ENCODE data around the gene APOA4.

The APOA4 gene

DNA sequence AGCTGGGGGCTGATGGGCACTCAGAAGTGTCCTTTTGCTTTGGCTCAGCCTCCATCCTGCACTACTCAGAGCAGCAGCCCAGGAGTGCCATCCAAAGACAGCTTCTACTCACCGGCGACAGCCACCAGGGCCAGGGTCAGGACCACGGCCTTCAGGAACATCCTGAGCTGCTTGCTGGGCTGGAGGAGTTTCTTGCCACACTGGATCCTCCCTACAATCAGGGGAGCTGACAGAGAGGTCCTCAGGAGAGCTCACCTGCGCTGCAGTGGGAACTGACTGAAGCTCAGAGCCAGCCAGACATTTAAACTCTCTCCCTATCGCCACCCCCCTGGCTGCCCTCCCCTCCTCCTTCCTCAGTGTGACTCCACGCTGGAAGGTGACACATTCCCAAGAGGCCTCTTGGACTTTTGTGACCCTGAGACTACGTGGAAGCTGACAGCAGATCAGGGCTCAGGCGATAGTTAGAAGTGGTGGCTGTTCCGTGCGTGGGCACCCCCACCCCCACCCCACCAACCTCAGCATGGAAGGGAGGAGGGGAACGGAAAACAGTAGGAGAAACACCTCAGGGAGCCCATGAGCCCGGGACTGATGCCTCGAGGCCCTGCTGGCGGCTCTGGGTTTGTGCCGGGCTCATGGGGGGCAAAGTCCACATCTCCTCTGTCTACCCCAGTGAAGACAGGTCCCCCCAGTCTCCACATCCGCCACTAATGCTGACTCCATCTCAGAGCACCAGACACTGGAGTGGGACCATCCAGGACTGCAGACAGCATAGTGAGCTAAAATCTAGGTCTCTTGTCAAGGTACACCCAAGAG, at the start of gene APOA4:
Gene APOA4, minus strand, starts transcription at position 274 of the 813 bp plus-strand sequence. Its CDS starts 113 bp downstream, at position 161.
- H3K4me1 ChIP-seq (ENCODE audit: control insufficient read depth, insufficient read depth, low read length), result no peaks in the 10 kb centered on the region
- POLR2A ChIA-PET, result no interaction called here

More for the DNA sequence above, at the start of gene APOA4:
- TF ChIP-seq, protein P1, sequence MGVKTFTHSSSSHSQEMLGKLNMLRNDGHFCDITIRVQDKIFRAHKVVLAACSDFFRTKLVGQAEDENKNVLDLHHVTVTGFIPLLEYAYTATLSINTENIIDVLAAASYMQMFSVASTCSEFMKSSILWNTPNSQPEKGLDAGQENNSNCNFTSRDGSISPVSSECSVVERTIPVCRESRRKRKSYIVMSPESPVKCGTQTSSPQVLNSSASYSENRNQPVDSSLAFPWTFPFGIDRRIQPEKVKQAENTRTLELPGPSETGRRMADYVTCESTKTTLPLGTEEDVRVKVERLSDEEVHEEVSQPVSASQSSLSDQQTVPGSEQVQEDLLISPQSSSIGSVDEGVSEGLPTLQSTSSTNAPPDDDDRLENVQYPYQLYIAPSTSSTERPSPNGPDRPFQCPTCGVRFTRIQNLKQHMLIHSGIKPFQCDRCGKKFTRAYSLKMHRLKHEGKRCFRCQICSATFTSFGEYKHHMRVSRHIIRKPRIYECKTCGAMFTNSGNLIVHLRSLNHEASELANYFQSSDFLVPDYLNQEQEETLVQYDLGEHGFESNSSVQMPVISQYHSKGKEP (tag by site-specific recombination; IDR thresholded peaks at IDR 0.05), result no peak
- TF ChIP-seq OSR2 (tag by site-specific recombination; IDR thresholded peaks at IDR 0.05) (no peak), HOXA7 (CRISPR knock-in tag; IDR thresholded peaks at IDR 0.05; ENCODE audit: borderline replicate concordance) (no peak), ZNF518A (tag by site-specific recombination; conservative IDR thresholded peaks at IDR 0.05; ENCODE audit: low read depth) (no peak), ZNF311 (tag by site-specific recombination; IDR thresholded peaks at IDR 0.05; ENCODE audit: borderline replicate concordance) (no peak), SALL2 (tag by site-specific recombination; IDR thresholded peaks at IDR 0.05; ENCODE audit: borderline replicate concordance) (no peak), ZNF785 (tag by site-specific recombination; IDR thresholded peaks at IDR 0.05) (no peak), ZNF596 (tag by site-specific recombination; IDR thresholded peaks at IDR 0.05) (no peak), GFI1B (tag by site-specific recombination; IDR thresholded peaks at IDR 0.05) (no peak), ZNF544 (tag by site-specific recombination; IDR thresholded peaks at IDR 0.05) (no peak), ZNF10 (tag by site-specific recombination; IDR thresholded peaks at IDR 0.05) (no peak)
- TF ChIP-seq, protein P2, sequence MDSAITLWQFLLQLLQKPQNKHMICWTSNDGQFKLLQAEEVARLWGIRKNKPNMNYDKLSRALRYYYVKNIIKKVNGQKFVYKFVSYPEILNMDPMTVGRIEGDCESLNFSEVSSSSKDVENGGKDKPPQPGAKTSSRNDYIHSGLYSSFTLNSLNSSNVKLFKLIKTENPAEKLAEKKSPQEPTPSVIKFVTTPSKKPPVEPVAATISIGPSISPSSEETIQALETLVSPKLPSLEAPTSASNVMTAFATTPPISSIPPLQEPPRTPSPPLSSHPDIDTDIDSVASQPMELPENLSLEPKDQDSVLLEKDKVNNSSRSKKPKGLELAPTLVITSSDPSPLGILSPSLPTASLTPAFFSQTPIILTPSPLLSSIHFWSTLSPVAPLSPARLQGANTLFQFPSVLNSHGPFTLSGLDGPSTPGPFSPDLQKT (IDR thresholded peaks at IDR 0.05; ENCODE audit: borderline replicate concordance, low read depth, low read length), result no peak
- TF ChIP-seq, protein P3, sequence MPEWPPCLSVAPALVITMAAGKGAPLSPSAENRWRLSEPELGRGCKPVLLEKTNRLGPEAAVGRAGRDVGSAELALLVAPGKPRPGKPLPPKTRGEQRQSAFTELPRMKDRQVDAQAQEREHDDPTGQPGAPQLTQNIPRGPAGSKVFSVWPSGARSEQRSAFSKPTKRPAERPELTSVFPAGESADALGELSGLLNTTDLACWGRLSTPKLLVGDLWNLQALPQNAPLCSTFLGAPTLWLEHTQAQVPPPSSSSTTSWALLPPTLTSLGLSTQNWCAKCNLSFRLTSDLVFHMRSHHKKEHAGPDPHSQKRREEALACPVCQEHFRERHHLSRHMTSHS (tag by site-specific recombination; IDR thresholded peaks at IDR 0.05), result no peak
- TF ChIP-seq, protein P4, sequence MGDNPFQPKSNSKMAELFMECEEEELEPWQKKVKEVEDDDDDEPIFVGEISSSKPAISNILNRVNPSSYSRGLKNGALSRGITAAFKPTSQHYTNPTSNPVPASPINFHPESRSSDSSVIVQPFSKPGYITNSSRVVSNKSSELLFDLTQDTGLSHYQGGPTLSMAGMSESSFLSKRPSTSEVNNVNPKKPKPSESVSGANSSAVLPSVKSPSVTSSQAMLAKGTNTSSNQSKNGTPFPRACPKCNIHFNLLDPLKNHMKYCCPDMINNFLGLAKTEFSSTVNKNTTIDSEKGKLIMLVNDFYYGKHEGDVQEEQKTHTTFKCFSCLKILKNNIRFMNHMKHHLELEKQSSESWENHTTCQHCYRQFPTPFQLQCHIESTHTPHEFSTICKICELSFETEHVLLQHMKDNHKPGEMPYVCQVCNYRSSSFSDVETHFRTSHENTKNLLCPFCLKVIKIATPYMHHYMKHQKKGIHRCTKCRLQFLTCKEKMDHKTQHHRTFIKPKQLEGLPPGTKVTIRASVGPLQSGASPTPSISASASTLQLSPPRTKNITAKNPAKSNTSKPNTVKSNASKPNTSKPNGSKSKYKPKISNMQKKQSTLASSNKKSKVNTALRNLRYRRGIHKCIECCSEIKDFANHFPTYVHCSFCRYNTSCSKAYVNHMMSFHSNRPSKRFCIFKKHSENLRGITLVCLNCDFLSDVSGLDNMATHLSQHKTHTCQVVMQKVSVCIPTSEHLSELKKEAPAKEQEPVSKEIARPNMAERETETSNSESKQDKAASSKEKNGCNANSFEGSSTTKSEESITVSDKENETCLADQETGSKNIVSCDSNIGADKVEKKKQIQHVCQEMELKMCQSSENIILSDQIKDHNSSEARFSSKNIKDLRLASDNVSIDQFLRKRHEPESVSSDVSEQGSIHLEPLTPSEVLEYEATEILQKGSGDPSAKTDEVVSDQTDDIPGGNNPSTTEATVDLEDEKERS (tag by site-specific recombination; IDR thresholded peaks at IDR 0.05), result no peak
- H3K4me3 ChIP-seq (ENCODE audit: low read depth, low read length), result no peak within 1 kb of the TSS
- H3K27ac ChIP-seq (ENCODE audit: extremely low read depth, low read depth, low read length), result no peak within 1 kb of the TSS
- H3K9me3 ChIP-seq (ENCODE audit: control insufficient read depth, insufficient read depth, low read depth, low read length), result no peaks in the 10 kb centered on the region
- no peaks in the 10 kb centered on the region for H3K36me3 ChIP-seq (ENCODE audit: control insufficient read depth in 2 of 2, insufficient read depth in 1 of 2, low read length in 2 of 2)
- CTCF ChIA-PET, result interaction anchor here (0.6 to 1.0 kb wide), 2 partner anchors 33 to 38 kb away, joined by 3 to 4 read pairs; no protein-coding TSS in a partner anchor
